Measurements from ENCODE around the gene PPP1R7. TPM values are rescaled to one million over a fixed set of nuclear protein-coding genes. Genes with fewer than 3 reads are reported as not detected.

Gene PPP1R7
- total RNA-seq, 1 experiment from 2014 or later = 49.1 TPM

DNA sequence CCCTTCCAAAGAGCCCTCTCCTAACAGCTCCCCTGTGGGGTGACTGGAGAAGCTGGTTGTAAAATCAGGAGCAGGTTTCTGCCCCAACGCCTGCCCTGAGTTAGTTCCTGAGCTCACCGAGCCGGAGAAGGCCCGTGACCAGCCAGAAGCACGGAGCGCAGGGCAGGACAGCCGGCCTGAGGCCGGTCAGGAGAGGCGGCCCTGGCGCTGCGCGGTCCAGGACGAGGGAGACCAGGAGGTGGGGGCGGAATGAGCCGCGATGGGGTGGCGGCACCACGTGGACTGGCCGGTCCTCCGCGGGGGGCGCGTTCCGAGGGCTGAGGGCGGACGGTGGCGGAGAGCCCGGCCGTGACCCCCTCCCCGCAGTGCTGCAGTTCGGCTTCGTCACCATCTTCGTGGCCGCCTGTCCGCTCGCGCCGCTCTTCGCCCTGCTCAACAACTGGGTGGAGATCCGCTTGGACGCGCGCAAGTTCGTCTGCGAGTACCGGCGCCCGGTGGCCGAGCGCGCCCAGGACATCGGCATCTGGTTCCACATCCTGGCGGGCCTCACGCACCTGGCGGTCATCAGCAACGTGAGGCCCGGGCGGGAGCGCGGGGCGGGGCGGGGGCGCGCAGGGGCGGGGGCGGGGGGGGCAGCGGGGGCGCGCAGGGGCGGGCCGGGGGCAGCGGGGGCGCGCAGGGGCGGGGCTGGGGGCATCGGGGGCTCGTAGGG lies 67.2 kb downstream of the PPP1R7 start (continued):
- TF ChIP-seq SOX15 (CRISPR knock-in tag; IDR thresholded peaks at IDR 0.05) (no peak), TP53 (CRISPR knock-in tag; IDR thresholded peaks at IDR 0.05) (0 out of 2 replicates have a peak, but pooled peaks have one; percentile 65), USF2 (CRISPR knock-in tag; IDR thresholded peaks at IDR 0.05) (peak; percentile 76)
- TF ChIP-seq, protein P1, sequence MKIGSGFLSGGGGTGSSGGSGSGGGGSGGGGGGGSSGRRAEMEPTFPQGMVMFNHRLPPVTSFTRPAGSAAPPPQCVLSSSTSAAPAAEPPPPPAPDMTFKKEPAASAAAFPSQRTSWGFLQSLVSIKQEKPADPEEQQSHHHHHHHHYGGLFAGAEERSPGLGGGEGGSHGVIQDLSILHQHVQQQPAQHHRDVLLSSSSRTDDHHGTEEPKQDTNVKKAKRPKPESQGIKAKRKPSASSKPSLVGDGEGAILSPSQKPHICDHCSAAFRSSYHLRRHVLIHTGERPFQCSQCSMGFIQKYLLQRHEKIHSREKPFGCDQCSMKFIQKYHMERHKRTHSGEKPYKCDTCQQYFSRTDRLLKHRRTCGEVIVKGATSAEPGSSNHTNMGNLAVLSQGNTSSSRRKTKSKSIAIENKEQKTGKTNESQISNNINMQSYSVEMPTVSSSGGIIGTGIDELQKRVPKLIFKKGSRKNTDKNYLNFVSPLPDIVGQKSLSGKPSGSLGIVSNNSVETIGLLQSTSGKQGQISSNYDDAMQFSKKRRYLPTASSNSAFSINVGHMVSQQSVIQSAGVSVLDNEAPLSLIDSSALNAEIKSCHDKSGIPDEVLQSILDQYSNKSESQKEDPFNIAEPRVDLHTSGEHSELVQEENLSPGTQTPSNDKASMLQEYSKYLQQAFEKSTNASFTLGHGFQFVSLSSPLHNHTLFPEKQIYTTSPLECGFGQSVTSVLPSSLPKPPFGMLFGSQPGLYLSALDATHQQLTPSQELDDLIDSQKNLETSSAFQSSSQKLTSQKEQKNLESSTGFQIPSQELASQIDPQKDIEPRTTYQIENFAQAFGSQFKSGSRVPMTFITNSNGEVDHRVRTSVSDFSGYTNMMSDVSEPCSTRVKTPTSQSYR (CRISPR knock-in tag; IDR thresholded peaks at IDR 0.05) = peak; percentile 16; the same call in 1 of the 2 replicates

GRCh38 chr2:241218131-241219029 lies 68.1 kb downstream of the PPP1R7 start:
- peak overlapping the region; percentile 76 for H3K27ac Mint-ChIP-seq
- peak; percentile 41 for ATAC-seq
- POLR2A ChIA-PET = interaction anchor here (0.8 kb wide), 1 partner anchor 30 kb away, joined by 3 read pairs; the partner anchor contains the start of gene ANO7
- H3K9me3 Mint-ChIP-seq = peaks cover 4% of the 10 kb centered on the region; the same call in 1 of the 2 replicates
- CTCF ChIA-PET = interaction anchor here (0.6 to 1.5 kb wide), 6 partner anchors 12 to 500 kb away, joined by 3 to 5 read pairs (median 4); partner anchors contain the start of genes PASK and PPP1R7
- peak overlapping the region; percentile 89 for H3K4me3 Mint-ChIP-seq
- H3K4me1 Mint-ChIP-seq = peaks cover 25% of the 10 kb centered on the region
- peak; percentile 69 for DNase-seq (ENCODE audit: low spot score)
- H3K27me3 Mint-ChIP-seq (ENCODE audit: low read depth) = peaks cover 5% of the 10 kb centered on the region
- H3K36me3 Mint-ChIP-seq = peaks cover 4% of the 10 kb centered on the region
- TF ChIP-seq ZBTB43 (CRISPR knock-in tag; IDR thresholded peaks at IDR 0.05) = no peak
- TF ChIP-seq NR2C2 (CRISPR knock-in tag; IDR thresholded peaks at IDR 0.05) = 0 out of 2 replicates have a peak, but pooled peaks have one; percentile 26
- no peak for TF ChIP-seq PRRX2 (CRISPR knock-in tag; IDR thresholded peaks at IDR 0.05)
- 0 out of 2 replicates have a peak, but pooled peaks have one; percentile 52 for TF ChIP-seq ETV6 (CRISPR knock-in tag; IDR thresholded peaks at IDR 0.05)
- no peak for TF ChIP-seq GTF2I (CRISPR knock-in tag; conservative IDR thresholded peaks at IDR 0.05)
- TF ChIP-seq, protein P2, sequence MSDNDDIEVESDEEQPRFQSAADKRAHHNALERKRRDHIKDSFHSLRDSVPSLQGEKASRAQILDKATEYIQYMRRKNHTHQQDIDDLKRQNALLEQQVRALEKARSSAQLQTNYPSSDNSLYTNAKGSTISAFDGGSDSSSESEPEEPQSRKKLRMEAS (CRISPR knock-in tag; IDR thresholded peaks at IDR 0.05) = peak; percentile 74; the same call in 1 of the 2 replicates
- no peak for TF ChIP-seq MLX (CRISPR knock-in tag; IDR thresholded peaks at IDR 0.05)
- TF ChIP-seq IRF2 (CRISPR knock-in tag; IDR thresholded peaks at IDR 0.05; ENCODE audit: borderline replicate concordance, low read depth) = no peak
- no peak for TF ChIP-seq USF2 (CRISPR knock-in tag; IDR thresholded peaks at IDR 0.05)
- TF ChIP-seq ATF1 (CRISPR knock-in tag; IDR thresholded peaks at IDR 0.05) = no peak
- no peak for TF ChIP-seq JAZF1 (CRISPR knock-in tag; IDR thresholded peaks at IDR 0.05)
- TF ChIP-seq RELA (CRISPR knock-in tag; IDR thresholded peaks at IDR 0.05; ENCODE audit: borderline replicate concordance) = peak; percentile 81; the same call in 1 of the 2 replicates
- TF ChIP-seq JUN (CRISPR knock-in tag; IDR thresholded peaks at IDR 0.05) = peak; percentile 80; the same call in 1 of the 2 replicates
- TF ChIP-seq, protein P3, sequence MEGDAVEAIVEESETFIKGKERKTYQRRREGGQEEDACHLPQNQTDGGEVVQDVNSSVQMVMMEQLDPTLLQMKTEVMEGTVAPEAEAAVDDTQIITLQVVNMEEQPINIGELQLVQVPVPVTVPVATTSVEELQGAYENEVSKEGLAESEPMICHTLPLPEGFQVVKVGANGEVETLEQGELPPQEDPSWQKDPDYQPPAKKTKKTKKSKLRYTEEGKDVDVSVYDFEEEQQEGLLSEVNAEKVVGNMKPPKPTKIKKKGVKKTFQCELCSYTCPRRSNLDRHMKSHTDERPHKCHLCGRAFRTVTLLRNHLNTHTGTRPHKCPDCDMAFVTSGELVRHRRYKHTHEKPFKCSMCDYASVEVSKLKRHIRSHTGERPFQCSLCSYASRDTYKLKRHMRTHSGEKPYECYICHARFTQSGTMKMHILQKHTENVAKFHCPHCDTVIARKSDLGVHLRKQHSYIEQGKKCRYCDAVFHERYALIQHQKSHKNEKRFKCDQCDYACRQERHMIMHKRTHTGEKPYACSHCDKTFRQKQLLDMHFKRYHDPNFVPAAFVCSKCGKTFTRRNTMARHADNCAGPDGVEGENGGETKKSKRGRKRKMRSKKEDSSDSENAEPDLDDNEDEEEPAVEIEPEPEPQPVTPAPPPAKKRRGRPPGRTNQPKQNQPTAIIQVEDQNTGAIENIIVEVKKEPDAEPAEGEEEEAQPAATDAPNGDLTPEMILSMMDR (IDR thresholded peaks at IDR 0.05) = no peak
- TF ChIP-seq ZNF263 (CRISPR knock-in tag; IDR thresholded peaks at IDR 0.05; ENCODE audit: low read depth) = no peak
- TF ChIP-seq EMX1 (CRISPR knock-in tag; IDR thresholded peaks at IDR 0.05) = no peak
- TF ChIP-seq FOXJ3 (CRISPR knock-in tag; IDR thresholded peaks at IDR 0.05; ENCODE audit: borderline replicate concordance) = no peak
- TF ChIP-seq ZNF671 (CRISPR knock-in tag; IDR thresholded peaks at IDR 0.05) = no peak
- TF ChIP-seq, protein P4, sequence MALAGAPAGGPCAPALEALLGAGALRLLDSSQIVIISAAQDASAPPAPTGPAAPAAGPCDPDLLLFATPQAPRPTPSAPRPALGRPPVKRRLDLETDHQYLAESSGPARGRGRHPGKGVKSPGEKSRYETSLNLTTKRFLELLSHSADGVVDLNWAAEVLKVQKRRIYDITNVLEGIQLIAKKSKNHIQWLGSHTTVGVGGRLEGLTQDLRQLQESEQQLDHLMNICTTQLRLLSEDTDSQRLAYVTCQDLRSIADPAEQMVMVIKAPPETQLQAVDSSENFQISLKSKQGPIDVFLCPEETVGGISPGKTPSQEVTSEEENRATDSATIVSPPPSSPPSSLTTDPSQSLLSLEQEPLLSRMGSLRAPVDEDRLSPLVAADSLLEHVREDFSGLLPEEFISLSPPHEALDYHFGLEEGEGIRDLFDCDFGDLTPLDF (CRISPR knock-in tag; IDR thresholded peaks at IDR 0.05) = 0 out of 2 replicates have a peak, but pooled peaks have one; percentile 53
- peak; percentile 89 for TF ChIP-seq IRF1 (CRISPR knock-in tag; IDR thresholded peaks at IDR 0.05)

Measured in WTC11 (cell line).